K562 (cell line): ENCODE results near the gene FILIP1. TPM values are rescaled to one million over a fixed set of nuclear protein-coding genes. Genes with fewer than 3 reads are reported as not detected.

ENCODE experiments used
- BDP1 ChIP-seq: IDR thresholded peaks from 3 replicates; pipeline ENCODE4 v1.6.1; 2011; ENCODE audit not compliant: insufficient read length, insufficient read depth
- BHLHE40 ChIP-seq: IDR thresholded peaks from 2 replicates; pipeline ENCODE4 v1.6.1; 2011; ENCODE audit warnings: low read length, improper control_type of control experiment
- BRD4 ChIP-seq: fragments of 200-600 bp; sonication (generic); IDR thresholded peaks from 2 replicates; pipeline ENCODE4 v1.6.1; 2017; ENCODE audit warnings: inconsistent platforms
- COPS2 ChIP-seq: fragments of 450-650 bp; conservative IDR thresholded peaks from 2 replicates; pipeline ENCODE4 v1.6.1; 2016; ENCODE audit warnings: mild to moderate bottlenecking, moderate library complexity
- FOXA1 ChIP-seq: fragments of 450-650 bp; IDR thresholded peaks from 2 replicates; pipeline ENCODE4 v1.6.1; 2016; ENCODE audit warnings: mild to moderate bottlenecking, borderline replicate concordance
- FOXO4 ChIP-seq: fragments of 450-650 bp; formaldehyde crosslinking; IDR thresholded peaks from 2 replicates; pipeline ENCODE4 v1.4.0; 2020; ENCODE audit warnings: mild to moderate bottlenecking, moderate library complexity
- GABPA ChIP-seq: fragments of 200-800 bp; sonication (Bioruptor generic); conservative IDR thresholded peaks from 2 replicates; pipeline ENCODE4 v1.6.1; 2016; ENCODE audit warnings: low read depth, missing genetic modification characterization, missing compliant biosample characterization
- JUN ChIP-seq, 2 experiments: sonication (generic) in 1 of 2; formaldehyde crosslinking in 1 of 2; IDR thresholded peaks; 2 replicates each; pipeline versions ENCODE4 v1.6.1 to v1.8.0; 2012 to 2022; ENCODE audit warnings: borderline replicate concordance in 2 of 2, mild to moderate bottlenecking in 2 of 2, improper control_type of control experiment in 1 of 2, low read depth in 1 of 2, low read length in 1 of 2, missing genetic modification reagents in 1 of 2
- KDM2B ChIP-seq: fragments of 250-450 bp; sonication (Bioruptor Pico); IDR thresholded peaks from 2 replicates; pipeline ENCODE4 v1.8.0; 2021; ENCODE audit warnings: mild to moderate bottlenecking, moderate library complexity
- MTF1 ChIP-seq: fragments of 250-450 bp; sonication (Bioruptor Pico); IDR thresholded peaks from 2 replicates; pipeline ENCODE4 v1.9.0; 2021; ENCODE audit warnings: moderate library complexity, mild to moderate bottlenecking, inconsistent platforms, borderline replicate concordance
- NFXL1 ChIP-seq: fragments of 450-650 bp; formaldehyde crosslinking; IDR thresholded peaks from 2 replicates; pipeline ENCODE4 v1.4.0; 2021; ENCODE audit warnings: mild to moderate bottlenecking
- PTBP1 ChIP-seq: fragments of 200-400 bp; formaldehyde crosslinking; IDR thresholded peaks from 2 replicates; pipeline ENCODE4 v1.6.1; 2017; ENCODE audit warnings: low read depth, low read length
- TAL1 ChIP-seq: fragments of 450-650 bp; IDR thresholded peaks from 2 replicates; pipeline ENCODE4 v1.6.1; 2016; ENCODE audit warnings: mild to moderate bottlenecking
- TBL1XR1 ChIP-seq, 2 experiments: IDR thresholded peaks; 2 replicates each; pipeline ENCODE4 v1.6.1; 2012; ENCODE audit warnings: improper control_type of control experiment in 2 of 2, low read length in 2 of 2, mild to moderate bottlenecking in 1 of 2
- ZBTB49 ChIP-seq: sonication (generic); formaldehyde crosslinking; IDR thresholded peaks from 2 replicates; pipeline ENCODE4 v1.8.0; 2022; ENCODE audit warnings: missing genetic modification reagents, mild to moderate bottlenecking, borderline replicate concordance
- ZFP1 ChIP-seq: fragments of 450-650 bp; formaldehyde crosslinking; IDR thresholded peaks from 2 replicates; pipeline ENCODE4 v1.4.0; 2020; ENCODE audit warnings: mild to moderate bottlenecking, mixed read lengths
- ZNF407 ChIP-seq: fragments of 450-650 bp; IDR thresholded peaks from 2 replicates; pipeline ENCODE4 v1.6.1; 2016; ENCODE audit warnings: low read depth
- polyA plus RNA-seq, 8 experiments: library from polyadenylated mRNA; depleted of rRNA in 4 of 8; stranded (reverse) in 5 of 8; unstranded in 3 of 8; fragments of >200 nt; fragmentation: Nextera tagmentation in 2 of 8; fragmentation: Illumina TruSeq in 1 of 8; extraction: Ambion mirVana in 2 of 8; extraction: Trizol in 1 of 8; gene quantifications; 2 replicates each; pipeline versions ENCODE4 v1.2.1 to v1.2.3, GENCODE V29; 2011 to 2014; ENCODE audit warnings: inconsistent platforms in 1 of 8, missing spikeins in 1 of 8
- total RNA-seq, 7 experiments: library from RNA; depleted of rRNA in 6 of 7; stranded (reverse); fragments of >200 nt in 6 of 7; fragmentation: Illumina TruSeq in 2 of 7; extraction: Trizol in 2 of 7; gene quantifications; 2 replicates each; pipeline versions ENCODE4 v1.2.1 to v1.2.3, GENCODE V29; 2011 to 2021; ENCODE audit warnings: low replicate concordance in 1 of 7

The FILIP1 gene
- total and polyA plus RNA-seq, 9 of the 15 experiments (the other 6 are each of a cell fraction or from before 2014, with no cell fraction given), result 0.03 to 0.25 (median 0.10) TPM; not detected in 1

GRCh38 chr6:75284632-75285282 is 208.8 kb downstream of the FILIP1 start, which contains the start of gene TMEM30A (continued):
- no peak for TF ChIP-seq FOXO4 (CRISPR knock-in tag)
- no peak for TF ChIP-seq KDM2B (CRISPR knock-in tag)
- TF ChIP-seq JUN (IDR thresholded peaks at IDR 0.05; ENCODE audit: borderline replicate concordance, low read depth, low read length), result no peak
- 0 out of 2 replicates have a peak, but pooled peaks have one; percentile 22 for TF ChIP-seq JUN (CRISPR knock-in tag; IDR thresholded peaks at IDR 0.05; ENCODE audit: borderline replicate concordance)
- peak; percentile 95 for TF ChIP-seq GABPA (tag)
- TF ChIP-seq PTBP1, result no peak
- TF ChIP-seq NFXL1, result no peak
- peak; percentile 78 for TF ChIP-seq ZNF407
- TF ChIP-seq ZFP1 (CRISPR knock-in tag), result no peak
- TF ChIP-seq ZBTB49 (CRISPR knock-in tag), result no peak
- no peak for TF ChIP-seq TAL1
- no peak for TF ChIP-seq BDP1
- peak in 1 of 2 experiments; percentile 59; a peak in 1 of 4 replicates for TF ChIP-seq TBL1XR1 (IDR thresholded peaks at IDR 0.05; ENCODE audit: low read length in 2 of 2)
- TF ChIP-seq BHLHE40, result peak; percentile 51
- TF ChIP-seq BRD4, result no peak
- no peak for TF ChIP-seq FOXA1
- no peak for TF ChIP-seq MTF1 (CRISPR knock-in tag)
- TF ChIP-seq COPS2, result no peak
